ENCODE data around the gene AGBL4.
A peak's percentile ranks its signal among the peaks of the same experiment; 100 is the strongest.

AGBL4 gene

GRCh38 chr1:48906164-48906563 lies 1117.6 kb downstream of the AGBL4 start:
- H3K27ac ChIP-seq = peak overlapping the region; percentile 50; the same call in 1 of the 2 replicates
- no peak for TF ChIP-seq CTCF (conservative IDR thresholded peaks at IDR 0.05)

DNA sequence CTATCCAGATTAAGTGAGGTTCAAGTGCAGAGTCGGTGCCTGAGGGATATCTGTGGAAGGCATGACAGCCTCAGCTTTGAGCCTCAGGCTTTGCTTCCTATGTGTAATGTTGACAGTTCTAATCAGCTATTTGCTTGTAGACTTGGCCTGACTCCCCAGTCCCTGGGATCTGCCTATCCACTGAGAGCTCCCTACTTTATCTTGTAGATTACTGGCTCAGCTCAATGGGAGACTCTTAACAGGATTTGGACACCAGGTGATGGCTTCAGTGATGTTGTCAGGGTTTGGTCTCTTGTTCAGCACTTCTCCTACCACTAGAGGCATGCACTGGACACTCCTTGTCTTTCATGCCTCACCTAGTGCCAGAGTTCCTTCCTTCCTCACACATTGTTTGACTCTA lies 1120.5 kb downstream of the AGBL4 start:
- no peak overlapping the region for H3K27ac ChIP-seq
- no peak for TF ChIP-seq CTCF (conservative IDR thresholded peaks at IDR 0.05)

DNA sequence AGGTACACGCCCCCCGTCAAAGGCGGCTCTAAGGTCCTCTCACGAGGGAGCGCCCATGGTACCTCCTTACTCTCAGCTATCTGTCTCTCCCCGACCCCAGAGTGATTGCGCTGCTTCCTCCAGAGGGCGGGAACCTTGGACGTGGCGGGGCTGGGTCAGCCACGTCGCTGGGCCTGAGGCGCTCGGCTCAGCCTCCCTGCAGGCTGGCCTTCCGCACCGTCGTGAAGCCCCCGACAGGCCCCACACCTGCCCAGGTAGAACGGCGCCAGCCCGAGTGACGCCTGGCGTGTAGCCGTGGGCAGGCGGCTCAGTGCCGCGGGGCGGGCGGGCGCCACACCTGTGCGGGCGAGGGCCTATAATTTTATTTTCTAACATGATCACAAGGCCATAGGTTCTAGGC lies 1124.9 kb downstream of the AGBL4 start:
- H3K27ac ChIP-seq = no peak overlapping the region
- TF ChIP-seq CTCF (conservative IDR thresholded peaks at IDR 0.05) = no peak

- H3K27ac ChIP-seq = no peak overlapping the region
- TF ChIP-seq CTCF (conservative IDR thresholded peaks at IDR 0.05) = no peak
Observed at GRCh38 chr1:48889615-48890014, 1134.1 kb downstream of the AGBL4 start.

- no peak for TF ChIP-seq CTCF (conservative IDR thresholded peaks at IDR 0.05)
- no peak overlapping the region for H3K27ac ChIP-seq
Observed at GRCh38 chr1:48889082-48889481, 1134.7 kb downstream of the AGBL4 start.

GRCh38 chr1:48887796-48888195 lies 1136.0 kb downstream of the AGBL4 start:
- TF ChIP-seq CTCF (conservative IDR thresholded peaks at IDR 0.05) = no peak
- no peak overlapping the region for H3K27ac ChIP-seq

GRCh38 chr1:48882020-48882419 lies 1141.7 kb downstream of the AGBL4 start:
- TF ChIP-seq CTCF (conservative IDR thresholded peaks at IDR 0.05) = no peak
- no peak overlapping the region for H3K27ac ChIP-seq
